ENCODE data around the gene TAAR8. TPM values are rescaled to one million over a fixed set of nuclear protein-coding genes. Genes with fewer than 3 reads are reported as not detected.
A peak's percentile ranks its signal among the peaks of the same experiment; 100 is the strongest.

TAAR8 gene
- total and polyA plus RNA-seq, 2 of the 13 experiments (the other 11 are each of a cell fraction or from before 2014, with no cell fraction given): 0.07 TPM; not detected in 1

GRCh38 chr6:132511831-132512220 is 40.6 kb upstream of the TAAR8 start:
- H3K4me3 ChIP-seq (replicated peaks in 1 of 3; ENCODE audit: insufficient read depth in 1 of 3, low read depth in 2 of 3, low read length in 3 of 3): peak overlapping the region; percentile 82 to 89 (median 88); a peak in 5 of 6 replicates
- H2AFZ ChIP-seq (ENCODE audit: low read length): no peak overlapping the region
- H3K4me2 ChIP-seq (ENCODE audit: low read depth, low read length): peak overlapping the region; percentile 92
- peaks cover 0 to 5% of the 10 kb centered on the region in 2 experiments; a peak in 3 of 5 replicates for H3K36me3 ChIP-seq (replicated peaks in 1 of 2; ENCODE audit: control insufficient read depth in 1 of 2, insufficient read depth in 2 of 2, low read length in 2 of 2)
- no peaks in the 10 kb centered on the region for H3K27me3 ChIP-seq (ENCODE audit: control insufficient read depth in 1 of 2, insufficient read depth in 2 of 2, low read length in 2 of 2)
- in situ Hi-C loops (cut with HindIII; ENCODE audit: extremely low pct_ligation_motif_present, low pct_unique_long_range_greater_than_20kb) (no loop called here), intact Hi-C loops (cut with micrococcal nuclease; ENCODE audit: unreplicated experiment) (loop anchor here (5.0 to 10.0 kb wide), 3 partner anchors 300 to 1440 kb away; partner anchors contain the start of genes RPS12 and TBPL1)
- ChIA-PET CTCF (ENCODE audit: low intra/inter-chr PET ratio, low total read pairs) (no interaction called here), POLR2A (interaction anchor here (0.9 to 1.7 kb wide), 4 partner anchors 232 to 307 kb away, joined by 4 to 23 read pairs (median 10); partner anchors contain the start of genes RPS12 and SLC18B1)
- H3K27ac ChIP-seq (ENCODE audit: extremely low read length, insufficient read depth, low read length): peak overlapping the region; percentile 66
- peaks cover 14% of the 10 kb centered on the region for H4K20me1 ChIP-seq (ENCODE audit: insufficient read depth, low read length)
- WGBS (ENCODE audit: low lambda C conversion rate): 2% methylated on average over 2 of the region's 2 CpGs
- BruUV-seq (replicated peaks): no TSS peak
- H3K9me3 ChIP-seq (ENCODE audit: low read length): no peaks in the 10 kb centered on the region
- no peak for TF ChIP-seq ZBTB42 (CRISPR knock-in tag; IDR thresholded peaks at IDR 0.05)
- TF ChIP-seq THAP8 (CRISPR knock-in tag; IDR thresholded peaks at IDR 0.05; ENCODE audit: borderline replicate concordance): no peak
- no peak for TF ChIP-seq ZNF441 (CRISPR knock-in tag; IDR thresholded peaks at IDR 0.05; ENCODE audit: borderline replicate concordance)
- no peak for TF ChIP-seq ZSCAN20 (CRISPR knock-in tag; IDR thresholded peaks at IDR 0.05; ENCODE audit: borderline replicate concordance)
- no peak for TF ChIP-seq TAF1 (CRISPR knock-in tag; IDR thresholded peaks at IDR 0.05)
- 0 out of 2 replicates have a peak, but pooled peaks have one; percentile 6 for TF ChIP-seq ZSCAN22 (CRISPR knock-in tag; IDR thresholded peaks at IDR 0.05)
- TF ChIP-seq SSRP1 (CRISPR knock-in tag; IDR thresholded peaks at IDR 0.05): no peak
- TF ChIP-seq POLR2G (IDR thresholded peaks at IDR 0.05; ENCODE audit: low read depth, low read length): no peak
- no peak for TF ChIP-seq ZNF225 (CRISPR knock-in tag; IDR thresholded peaks at IDR 0.05)
- H3K79me2 ChIP-seq (ENCODE audit: insufficient read depth, low read length): peaks cover 44% of the 10 kb centered on the region
- ATAC-seq (no peak), FAIRE-seq (no peak), DNase-seq (ENCODE audit: low spot score) (no peak)
- peak overlapping the region; percentile 76 for H3K9ac ChIP-seq (ENCODE audit: insufficient read depth, low read depth, low read length)
- peaks cover 28% of the 10 kb centered on the region for H3K4me1 ChIP-seq (ENCODE audit: insufficient read depth, low read length)

Measured in HepG2 (cell line).